Coronary artery (tissue), 2 donors: ENCODE results near the gene CAST.

Experiments
- DNase-seq: peaks from one replicate; pipeline ENCODE4 v3.0.0-alpha.2; 2017; ENCODE audit warnings: low spot score
- H3K27ac ChIP-seq, 2 donors: fragments of 200-600 bp; sonication (generic); one replicate each; pipeline ENCODE4 v1.5.1; 2016 to 2019
- H3K4me3 ChIP-seq: fragments of 200-600 bp; sonication (generic); 2 replicates; pipeline ENCODE4 v1.5.1; 2016; ENCODE audit warnings: mild to moderate bottlenecking, moderate library complexity
- CTCF ChIP-seq: fragments of 200-600 bp; sonication (generic); IDR thresholded peaks from one replicate; pipeline ENCODE4 v1.5.1; 2019; ENCODE audit warnings: antibody characterized with exemption

The CAST gene

DNA sequence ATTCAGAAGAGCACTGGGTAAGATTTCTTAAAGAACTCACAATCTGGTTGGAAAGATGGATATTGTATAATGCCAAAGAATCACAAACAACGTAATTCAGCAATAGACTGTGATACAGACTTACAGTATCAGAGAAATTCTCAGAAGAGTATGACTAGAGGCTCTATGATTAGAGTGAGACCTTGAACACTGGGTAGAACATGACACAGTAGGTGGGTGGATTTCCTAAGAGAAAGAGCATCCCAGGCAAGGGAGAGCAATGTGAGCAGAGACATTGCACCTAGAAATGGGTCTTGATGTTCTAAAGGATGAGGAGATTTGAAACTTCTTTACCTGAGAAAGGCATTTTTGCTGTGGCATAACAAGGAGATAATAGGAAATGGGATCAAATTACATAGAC is 27.3 kb upstream of the CAST start:
- no peak for TF ChIP-seq CTCF
- Histone ChIP-seq H3K4me3 (no peak overlapping the region), H3K27ac (no peak overlapping the region)
- no peak for DNase-seq

DNA sequence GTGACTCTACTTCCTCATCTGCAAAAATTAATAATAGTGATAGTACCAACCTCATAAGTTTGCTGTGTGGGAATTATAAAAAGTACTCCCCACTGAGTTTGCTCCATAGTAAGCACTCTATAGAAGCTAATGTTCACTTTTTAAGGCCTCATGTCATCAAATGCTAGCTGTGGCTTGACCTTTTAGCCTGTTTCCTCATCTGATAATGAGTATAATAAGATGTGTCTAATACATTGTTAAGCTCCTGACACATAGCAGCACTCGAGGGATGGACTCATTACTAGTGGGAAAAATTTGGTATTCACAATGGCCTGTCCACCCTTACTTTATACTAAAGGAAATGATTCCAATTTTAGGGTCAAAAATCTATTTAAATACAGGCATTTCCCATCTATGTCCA is 26.1 kb upstream of the CAST start:
- H3K27ac ChIP-seq = no peak overlapping the region
- DNase-seq = no peak
- H3K4me3 ChIP-seq = no peak overlapping the region
- TF ChIP-seq CTCF = no peak

GRCh38 chr5:96636594-96636993 is 25.6 kb upstream of the CAST start:
- no peak for DNase-seq
- H3K27ac ChIP-seq = no peak overlapping the region
- TF ChIP-seq CTCF = no peak
- no peak overlapping the region for H3K4me3 ChIP-seq

DNA sequence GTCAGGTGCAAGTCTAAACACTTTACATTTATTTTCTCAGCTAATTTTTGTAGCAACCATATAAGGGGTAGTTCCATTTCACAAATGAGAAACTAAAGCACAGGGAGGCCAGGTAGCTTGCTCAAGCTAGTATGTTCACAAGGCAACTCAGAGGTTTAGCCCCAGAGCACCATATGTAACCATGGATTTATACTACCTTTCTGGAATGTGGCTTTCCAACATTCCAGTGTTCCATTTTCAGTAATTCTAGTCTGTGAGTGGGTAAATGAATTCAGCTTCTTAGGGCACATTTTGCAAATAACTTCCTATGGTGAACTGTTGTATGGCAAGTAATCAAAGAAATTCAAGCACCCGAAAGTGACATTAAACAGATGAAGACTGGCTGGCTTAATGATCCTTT is 25.0 kb upstream of the CAST start:
- no peak for DNase-seq
- Histone ChIP-seq H3K27ac (no peak overlapping the region), H3K4me3 (no peak overlapping the region)
- TF ChIP-seq CTCF = no peak

DNA sequence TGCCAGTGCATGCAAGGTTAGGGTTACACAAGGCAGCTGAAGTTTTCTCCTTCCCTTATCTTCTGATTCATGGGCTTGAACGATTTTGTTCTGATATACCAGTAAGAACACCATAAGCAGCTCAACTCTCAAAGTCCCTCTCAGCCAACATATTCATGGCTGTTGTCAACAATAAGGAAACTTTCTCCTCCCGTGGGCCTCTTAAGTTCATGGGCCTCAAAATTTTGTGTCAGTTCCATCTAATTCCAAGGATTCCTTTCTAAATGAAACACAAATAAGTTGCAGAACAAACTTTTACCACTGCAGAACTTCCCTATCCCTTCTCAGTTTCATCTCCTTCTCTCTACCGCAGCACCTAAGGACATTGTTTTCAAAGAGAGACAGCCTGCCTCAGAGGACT is 23.6 kb upstream of the CAST start:
- Histone ChIP-seq H3K27ac (no peak overlapping the region), H3K4me3 (no peak overlapping the region)
- TF ChIP-seq CTCF = no peak
- DNase-seq = no peak

- Histone ChIP-seq H3K4me3 (no peak overlapping the region), H3K27ac (no peak overlapping the region)
- TF ChIP-seq CTCF = no peak
- no peak for DNase-seq
These were observed 21.5 kb upstream of the CAST start for GRCh38 chr5:96640696-96641095.

- no peak for TF ChIP-seq CTCF
- H3K27ac ChIP-seq = no peak overlapping the region
- H3K4me3 ChIP-seq = no peak overlapping the region
- no peak for DNase-seq
These were observed 20.6 kb upstream of the CAST start for GRCh38 chr5:96641368-96642280.
